GM23338 (cell line): ENCODE results near the gene ANTKMT. TPM values are rescaled to one million over a fixed set of nuclear protein-coding genes. Genes with fewer than 3 reads are reported as not detected.

Experiments
- ATAC-seq: fragments of 200-7000 bp; cut with Tn5 transposase; 3 replicates; pipeline ENCODE4 v1.9.1; 2020
- DNase-seq: peaks from one replicate; pipeline ENCODE4 v3.0.0-alpha.2; 2015; ENCODE audit warnings: low spot score
- H2AFZ ChIP-seq: fragments of 200-600 bp; sonication (generic); 2 replicates; pipeline ENCODE4 v1.8.0; 2016; ENCODE audit warnings: antibody characterized with exemption, mild to moderate bottlenecking, moderate library complexity
- H3F3A ChIP-seq: fragments of 200-600 bp; sonication (generic); replicated peaks from 2 replicates; pipeline ENCODE4 v1.8.0; 2017; ENCODE audit warnings: antibody characterized with exemption, mixed run types, low read depth
- H3K27ac ChIP-seq: fragments of 200-600 bp; sonication (generic); 2 replicates; pipeline ENCODE4 v1.6.1; 2016; ENCODE audit warnings: low read depth
- H3K27me3 ChIP-seq: fragments of 200-600 bp; sonication (generic); 2 replicates; pipeline ENCODE4 v1.8.0; 2016; ENCODE audit warnings: mild to moderate bottlenecking, mixed run types, moderate library complexity; ENCODE audit not compliant: insufficient read depth
- H3K36me3 ChIP-seq: fragments of 200-600 bp; sonication (generic); 2 replicates; pipeline ENCODE4 v1.8.0; 2016; ENCODE audit warnings: mild to moderate bottlenecking; ENCODE audit not compliant: insufficient read depth
- H3K4me1 ChIP-seq: fragments of 200-600 bp; sonication (generic); 2 replicates; pipeline ENCODE4 v1.8.0; 2016; ENCODE audit warnings: mild to moderate bottlenecking, moderate library complexity; ENCODE audit not compliant: insufficient read depth
- H3K4me2 ChIP-seq: fragments of 200-600 bp; sonication (generic); 2 replicates; pipeline ENCODE4 v1.7.1; 2017; ENCODE audit warnings: mixed run types
- H3K4me3 ChIP-seq: fragments of 200-600 bp; sonication (generic); 2 replicates; pipeline ENCODE4 v1.6.1; 2016; ENCODE audit warnings: mixed run types
- H3K79me2 ChIP-seq: fragments of 200-600 bp; sonication (generic); replicated peaks from 2 replicates; pipeline ENCODE4 v1.8.0; 2017; ENCODE audit warnings: mild to moderate bottlenecking; ENCODE audit not compliant: insufficient read depth
- H3K9me2 ChIP-seq: fragments of 200-600 bp; sonication (generic); 2 replicates; pipeline ENCODE4 v1.8.0; 2017; ENCODE audit not compliant: insufficient read depth
- H4K20me1 ChIP-seq: fragments of 200-600 bp; sonication (generic); replicated peaks from 2 replicates; pipeline ENCODE4 v1.8.0; 2017; ENCODE audit warnings: mild to moderate bottlenecking; ENCODE audit not compliant: insufficient read depth
- H3K27ac Mint-ChIP-seq: 2 replicates; pipeline ENCODE4 v1.8.0; 2020; ENCODE audit warnings: inconsistent platforms, mild to moderate bottlenecking, moderate library complexity, mixed read lengths
- H3K27me3 Mint-ChIP-seq: 3 replicates; pipeline ENCODE4 v1.8.0; 2022; ENCODE audit warnings: low read depth, mild to moderate bottlenecking, moderate library complexity, mixed read lengths, inconsistent platforms; ENCODE audit not compliant: insufficient read depth, poor library complexity
- H3K36me3 Mint-ChIP-seq: 3 replicates; pipeline ENCODE4 v1.8.0; 2021; ENCODE audit warnings: low read depth, mild to moderate bottlenecking, inconsistent platforms, moderate library complexity, mixed read lengths
- H3K4me1 Mint-ChIP-seq: 3 replicates; pipeline ENCODE4 v1.8.0; 2020; ENCODE audit warnings: mild to moderate bottlenecking, inconsistent platforms, mixed read lengths
- H3K4me3 Mint-ChIP-seq: 3 replicates; pipeline ENCODE4 v1.8.0; 2021; ENCODE audit warnings: moderate library complexity, mild to moderate bottlenecking, inconsistent platforms, mixed read lengths
- H3K9me3 Mint-ChIP-seq: 3 replicates; pipeline ENCODE4 v1.8.0; 2020; ENCODE audit warnings: moderate library complexity, mild to moderate bottlenecking, inconsistent platforms, mixed read lengths
- CTCF ChIP-seq, 2 experiments: fragments of 200-600 bp in 1 of 2; sonication (generic) in 1 of 2; conservative IDR thresholded peaks; 2 replicates each; pipeline versions ENCODE4 v1.5.1 to v1.6.1; 2016 to 2017; ENCODE audit warnings: antibody characterized with exemption in 2 of 2, low read depth in 2 of 2, mild to moderate bottlenecking in 2 of 2, moderate library complexity in 1 of 2
- ETS1 ChIP-seq: IDR thresholded peaks from 2 replicates; pipeline ENCODE4 v1.6.1; 2016; ENCODE audit warnings: antibody characterized with exemption
- EZH2 ChIP-seq: fragments of 200-600 bp; sonication (generic); IDR thresholded peaks from one replicate; pipeline ENCODE4 v1.8.0; 2017; ENCODE audit warnings: antibody characterized with exemption, mild to moderate bottlenecking, low read depth; ENCODE audit not compliant: unreplicated experiment
- EZH2phosphoT487 ChIP-seq: fragments of 200-600 bp; sonication (generic); IDR thresholded peaks from one replicate; pipeline ENCODE4 v1.8.1; 2018; ENCODE audit warnings: antibody characterized with exemption; ENCODE audit not compliant: unreplicated experiment
- NANOG ChIP-seq: IDR thresholded peaks from 2 replicates; pipeline ENCODE4 v1.6.1; 2016; ENCODE audit warnings: antibody characterized with exemption, borderline replicate concordance
- POLR2AphosphoS5 ChIP-seq: IDR thresholded peaks from 2 replicates; pipeline ENCODE4 v1.6.1; 2016; ENCODE audit warnings: antibody characterized with exemption, low read depth
- REST ChIP-seq: IDR thresholded peaks from one replicate; pipeline ENCODE4 v1.6.1; 2018; ENCODE audit warnings: antibody characterized with exemption; ENCODE audit not compliant: unreplicated experiment
- ZNF462 ChIP-seq: fragments of 250-450 bp; sonication (Bioruptor Pico); IDR thresholded peaks from 2 replicates; pipeline ENCODE4 v1.5.0; 2020; ENCODE audit warnings: mild to moderate bottlenecking, moderate library complexity
- polyA plus RNA-seq: library from polyadenylated mRNA; unstranded; fragments of >200 nt; fragmentation: Nextera tagmentation; extraction: Ambion mirVana; gene quantifications from 2 replicates; pipeline ENCODE4 v1.2.1, GENCODE V29; 2016
- total RNA-seq: library from RNA; depleted of rRNA; stranded (reverse); fragments of >200 nt; shearing (Covaris generic); gene quantifications from 2 replicates; pipeline ENCODE4 v1.2.3, GENCODE V29; 2014

The ANTKMT gene
- total and polyA plus RNA-seq, 2 experiments from 2014 or later = 23.8 to 37.2 TPM

GRCh38 chr16:724188-725040 is 3.5 kb downstream of the ANTKMT start:
- no peaks in the 10 kb centered on the region for H4K20me1 ChIP-seq
- no peak overlapping the region for H2AFZ ChIP-seq
- no peak for TF ChIP-seq POLR2AphosphoS5
- no peak for TF ChIP-seq NANOG
- no peak for TF ChIP-seq ZNF462 (CRISPR knock-in tag)
- no peak for TF ChIP-seq REST
- no peak for TF ChIP-seq CTCF (conservative IDR thresholded peaks at IDR 0.05; ENCODE audit: low read depth in 2 of 2)
- TF ChIP-seq EZH2 = no peak
- TF ChIP-seq EZH2phosphoT487 = no peak
- no peak for TF ChIP-seq ETS1
- H3K79me2 ChIP-seq = no peaks in the 10 kb centered on the region
- H3K4me1 ChIP-seq = peaks cover 8% of the 10 kb centered on the region; the same call in 1 of the 2 replicates
- H3K36me3 ChIP-seq = no peaks in the 10 kb centered on the region
- peaks cover 16% of the 10 kb centered on the region; the same call in 1 of the 2 replicates for H3K27me3 ChIP-seq
- no peak for ATAC-seq
- Mint-ChIP-seq H3K27ac (no peak overlapping the region), H3K9me3 (no peaks in the 10 kb centered on the region), H3K4me1 (peaks cover 6% of the 10 kb centered on the region; the same call in 1 of the 3 replicates), H3K27me3 (peaks cover 23% of the 10 kb centered on the region), H3K4me3 (no peak overlapping the region), H3K36me3 (no peaks in the 10 kb centered on the region)
- no peak overlapping the region for H3K4me3 ChIP-seq
- peaks cover 12% of the 10 kb centered on the region for H3F3A ChIP-seq
- H3K27ac ChIP-seq = no peak overlapping the region
- DNase-seq = no peak
- no peaks in the 10 kb centered on the region for H3K9me2 ChIP-seq
- no peak overlapping the region for H3K4me2 ChIP-seq
